HTR-8/SVneo (cell line): ENCODE measurements around the gene RAB25.
"Not testable (repeated sequence)": the region's sequence is repeated elsewhere in the genome, so short reads cannot be mapped to it uniquely, and the experiment has no call there.

Source experiments
- DNase-seq: peaks from one replicate; pipeline ENCODE4 v3.0.0; 2011; ENCODE audit warnings: low spot score, mixed read lengths; ENCODE audit not compliant: insufficient read length
- FAIRE-seq: peaks from 2 replicates; lab custom pipeline; 2011; peaks lifted over from hg19 to GRCh38; lab: Jason Lieb, UNC

The RAB25 gene

DNA sequence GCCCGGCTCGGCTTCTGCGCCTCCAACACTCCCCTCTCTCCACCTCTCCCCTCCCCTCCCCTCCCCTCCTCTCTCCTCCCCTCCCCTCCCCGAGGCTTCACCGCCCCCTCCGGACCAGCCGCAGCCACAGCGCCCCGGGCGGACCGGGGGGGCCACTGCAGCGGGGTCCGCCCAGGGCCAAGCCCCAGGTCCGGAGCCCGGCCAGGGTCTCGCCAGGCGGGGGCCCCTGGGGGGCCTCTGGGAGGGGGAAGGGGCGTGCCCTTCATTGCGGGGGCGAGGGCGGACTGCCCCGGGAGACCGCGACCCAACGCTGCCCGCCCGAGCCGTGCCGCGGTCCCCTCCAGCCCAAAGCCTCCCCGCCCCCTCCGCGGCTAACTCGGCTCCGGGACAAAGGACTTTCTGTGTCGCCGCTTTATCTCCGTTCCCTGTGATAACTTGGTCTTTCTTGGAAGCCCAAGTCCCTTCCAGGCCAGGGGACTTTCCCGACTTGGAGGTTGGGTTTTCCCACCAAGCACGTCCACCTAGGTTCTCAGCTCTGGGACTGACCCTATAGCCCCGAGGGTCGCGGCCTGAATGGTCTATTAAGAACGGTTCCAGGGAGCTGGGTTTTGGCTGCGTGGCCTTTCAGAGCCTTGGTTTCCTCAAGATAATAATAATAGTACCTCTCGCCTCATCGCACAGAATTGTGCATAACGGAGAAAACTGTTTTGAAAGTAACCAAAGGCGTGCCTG lies 7.0 kb upstream of the RAB25 start, which contains the start of gene UBQLN4:
UBQLN4 (minus strand) TSS at position 31 of the 732 bp plus-strand sequence. CDS start 97 bp downstream, outside the sequence.
- no peak for FAIRE-seq
- DNase-seq: peak; percentile 72

DNA sequence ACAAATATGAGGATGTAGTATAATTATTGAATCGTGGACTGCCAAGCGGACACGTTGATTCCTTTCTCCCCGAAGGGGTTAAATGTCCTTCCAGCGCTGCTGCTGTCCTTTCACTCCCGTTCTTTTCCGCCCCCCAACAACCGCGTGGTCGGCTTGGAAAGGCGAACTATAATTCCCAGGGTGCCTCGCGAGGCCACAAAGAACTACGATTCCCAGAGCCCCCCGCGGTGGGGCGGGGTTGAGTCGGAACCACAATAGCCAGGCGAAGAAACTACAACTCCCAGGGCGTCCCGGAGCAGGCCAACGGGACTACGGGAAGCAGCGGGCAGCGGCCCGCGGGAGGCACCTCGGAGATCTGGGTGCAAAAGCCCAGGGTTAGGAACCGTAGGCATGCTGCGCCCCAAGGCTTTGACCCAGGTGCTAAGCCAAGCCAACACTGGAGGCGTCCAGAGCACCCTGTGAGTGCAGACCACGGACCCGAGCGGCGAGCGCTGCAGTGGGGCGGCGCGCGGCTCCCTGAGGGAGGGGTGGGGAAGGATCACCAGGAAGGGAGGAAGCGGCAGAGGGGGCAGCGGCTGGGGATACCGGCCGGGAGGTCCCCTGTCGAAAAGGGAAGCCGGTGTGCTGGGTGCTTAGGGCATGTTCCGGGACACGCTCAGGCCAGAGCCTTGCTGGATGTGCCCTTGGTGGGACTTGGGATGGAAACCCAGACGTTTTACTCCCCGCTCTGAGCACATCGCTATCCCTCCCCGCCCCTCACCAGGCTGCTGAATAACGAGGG lies 6.3 kb upstream of the RAB25 start, which contains the start of gene LAMTOR2:
LAMTOR2 (plus strand) TSS at position 283 of the 781 bp plus-strand sequence; CDS start at position 391, 108 bp downstream.
- peak; percentile 92 for DNase-seq
- FAIRE-seq: no peak

- no peak for FAIRE-seq
- no peak for DNase-seq
Measured at GRCh38 chr1:156055281-156056048, 5.5 kb upstream of the RAB25 start.

DNA sequence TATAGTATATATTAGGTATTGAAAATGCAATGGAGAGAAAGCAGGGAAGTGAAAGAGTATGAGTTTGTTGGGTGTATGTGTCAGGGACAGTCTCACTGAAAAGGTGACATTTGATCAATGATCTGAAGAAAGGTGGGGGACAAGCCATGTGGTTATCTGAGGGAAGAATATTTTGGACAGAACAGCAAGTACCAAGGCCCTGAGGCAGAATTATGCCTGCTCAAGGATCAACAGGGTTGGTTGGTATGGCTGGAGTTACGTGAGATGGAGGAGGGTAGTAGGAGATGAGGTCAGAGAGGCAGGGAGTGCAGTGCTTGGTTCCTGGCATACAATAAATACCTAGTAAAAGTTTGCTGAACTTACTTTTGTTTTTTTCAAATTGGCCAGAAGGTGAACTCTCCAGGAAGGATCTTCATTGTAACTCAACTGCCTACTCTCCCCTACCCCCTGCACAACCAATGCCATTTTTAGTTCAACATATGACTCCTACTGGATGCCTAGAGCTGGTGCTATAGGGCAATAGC lies 4.6 kb upstream of the RAB25 start:
- no peak for DNase-seq
- FAIRE-seq: no peak

GRCh38 chr1:156062189-156062588 lies 1.2 kb downstream of the RAB25 start:
- DNase-seq: no peak
- FAIRE-seq: no peak

DNA sequence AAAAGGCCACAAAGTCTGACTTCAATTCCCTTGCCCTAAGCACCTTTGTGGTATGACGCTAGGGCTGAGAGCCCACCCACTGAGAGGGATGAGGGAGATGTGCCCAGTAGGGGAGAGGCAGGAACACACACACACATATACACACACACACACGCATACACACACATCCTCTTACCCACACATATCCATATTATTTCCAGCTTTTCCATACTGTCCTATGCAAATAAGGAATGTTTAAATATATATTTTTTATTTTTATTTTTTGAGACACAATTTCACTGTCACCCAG lies 3.0 kb downstream of the RAB25 start:
- FAIRE-seq: no peak
- DNase-seq: no peak

- FAIRE-seq: no peak
Measured at GRCh38 chr1:156064615-156065014, 3.7 kb downstream of the RAB25 start.

DNA sequence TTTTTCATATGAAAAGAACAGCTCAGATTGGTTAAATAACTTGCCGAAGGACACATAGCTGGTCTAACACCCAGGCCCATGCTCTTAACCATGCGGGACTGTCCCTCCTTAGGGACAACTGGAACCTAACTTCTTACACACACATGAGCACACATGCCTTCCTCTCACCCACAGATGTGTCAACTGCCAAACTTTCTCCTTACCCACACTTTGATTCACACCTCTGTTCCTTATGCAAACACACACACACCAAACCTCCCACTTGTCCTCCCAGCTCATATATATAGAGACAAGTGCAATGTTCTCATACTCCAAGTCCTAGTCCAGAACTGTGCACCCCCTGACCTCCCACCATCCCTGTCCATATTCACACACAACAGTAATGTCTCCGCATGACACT lies 4.3 kb downstream of the RAB25 start:
- FAIRE-seq: no peak
- no peak for DNase-seq

More at GRCh38 chr1:156064615-156065014, 3.7 kb downstream of the RAB25 start:
- DNase-seq: no peak

GRCh38 chr1:156065871-156066270 lies 4.9 kb downstream of the RAB25 start:
- no peak for FAIRE-seq
- no peak for DNase-seq

DNA sequence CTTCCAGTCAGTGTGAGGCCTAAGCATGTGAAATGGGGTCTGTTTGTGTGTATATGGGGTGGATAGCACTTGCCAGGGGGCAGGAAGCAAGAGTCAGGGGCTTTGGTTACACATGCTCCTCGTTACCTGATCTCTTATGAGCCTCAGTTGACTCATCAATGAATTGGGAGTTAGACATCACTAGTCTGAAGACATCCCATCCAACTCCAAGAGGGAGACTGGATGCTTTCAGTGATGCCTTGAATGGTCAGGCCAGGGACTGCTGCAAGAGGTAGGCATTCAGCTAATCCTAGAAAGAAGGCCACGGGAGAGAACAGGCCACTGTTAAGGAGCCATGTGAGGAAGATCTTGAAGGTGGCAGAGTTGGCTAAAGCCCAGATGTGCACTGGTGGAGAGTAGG lies 6.3 kb downstream of the RAB25 start:
- DNase-seq: no peak

GRCh38 chr1:156069490-156070455 lies 8.8 kb downstream of the RAB25 start:
- FAIRE-seq: no peak

More for the DNA sequence above, 6.3 kb downstream of the RAB25 start:
- no peak for FAIRE-seq

GRCh38 chr1:156070548-156070947 lies 9.6 kb downstream of the RAB25 start:
- no peak for DNase-seq
- FAIRE-seq: no peak

More at GRCh38 chr1:156069490-156070455, 8.8 kb downstream of the RAB25 start:
- DNase-seq: no peak

DNA sequence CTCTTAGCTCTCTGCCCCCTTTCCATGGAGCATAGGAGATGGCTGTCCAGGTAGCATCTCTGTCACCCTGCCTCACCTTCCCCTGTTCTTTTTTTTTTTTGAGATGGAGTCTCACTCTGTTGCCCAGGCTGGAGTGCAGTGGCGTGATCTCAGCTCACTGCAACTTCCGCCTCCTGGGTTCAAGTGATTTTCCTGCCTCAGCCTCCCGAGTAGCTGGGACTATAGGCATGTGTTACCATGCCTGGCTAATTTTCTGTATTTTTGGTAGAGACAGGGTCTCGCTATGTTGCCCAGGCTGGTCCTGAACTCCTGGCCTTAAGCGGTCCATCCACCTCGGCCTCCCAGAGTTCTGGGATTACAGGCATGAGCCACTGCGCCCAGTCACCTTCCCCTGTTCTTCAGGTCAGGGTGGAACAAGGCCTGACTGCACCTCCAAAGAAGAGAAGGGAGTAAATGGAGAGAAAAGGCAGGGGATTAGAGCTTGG lies 10.4 kb downstream of the RAB25 start:
- FAIRE-seq: not testable (repeated sequence)

GRCh38 chr1:156072251-156072650 lies 11.3 kb downstream of the RAB25 start:
- no peak for DNase-seq
- FAIRE-seq: no peak

More for the DNA sequence above, 10.4 kb downstream of the RAB25 start:
- DNase-seq: not testable (repeated sequence)

DNA sequence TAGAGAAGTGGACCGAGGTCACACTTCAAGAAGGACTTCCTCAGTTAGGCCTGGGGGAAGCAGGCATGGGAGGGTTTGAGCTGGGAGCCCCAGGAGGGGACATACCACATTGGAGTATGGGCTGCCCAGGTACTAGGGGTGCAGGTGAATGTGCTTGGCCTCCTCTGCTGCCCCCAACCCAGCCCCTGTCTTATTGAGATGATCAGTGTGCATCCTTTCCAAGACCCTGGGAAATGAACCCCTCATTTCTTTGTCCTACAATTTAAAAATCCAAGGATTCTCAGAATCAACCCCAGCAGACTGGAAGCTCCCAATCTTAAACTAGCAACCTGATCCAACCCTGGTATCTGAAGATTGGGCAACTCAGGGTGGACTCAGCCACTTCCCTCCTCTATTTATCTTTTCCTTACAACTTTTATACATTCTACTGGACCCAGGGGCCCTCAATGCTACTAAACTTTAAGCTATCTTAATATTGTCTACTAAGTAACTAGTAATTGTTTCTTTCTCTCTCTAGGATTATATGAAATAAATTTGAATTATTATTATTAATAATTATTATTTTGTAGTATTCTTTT lies 12.2 kb downstream of the RAB25 start:
- FAIRE-seq (no peak), DNase-seq (no peak)

DNA sequence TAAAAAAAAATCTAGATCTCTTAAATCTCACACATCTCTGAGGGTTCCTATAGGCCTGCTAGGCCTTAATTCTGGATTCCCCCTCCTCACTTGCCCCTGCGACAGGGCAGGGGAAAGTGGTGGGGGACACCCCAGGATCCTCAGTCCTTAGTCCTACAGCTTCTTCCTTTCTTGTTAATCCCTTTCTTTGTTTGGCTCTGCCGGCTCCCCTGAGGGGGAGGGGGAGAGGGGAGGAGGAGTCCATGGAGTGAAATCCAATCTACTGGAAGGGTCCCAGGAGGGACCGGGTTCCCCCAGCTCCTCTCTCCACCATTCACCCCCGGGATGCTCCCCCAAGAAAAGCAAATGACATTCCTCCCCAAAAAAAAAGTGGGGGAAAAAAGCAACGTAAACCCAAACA lies 12.8 kb downstream of the RAB25 start:
- FAIRE-seq: no peak
- no peak for DNase-seq

DNA sequence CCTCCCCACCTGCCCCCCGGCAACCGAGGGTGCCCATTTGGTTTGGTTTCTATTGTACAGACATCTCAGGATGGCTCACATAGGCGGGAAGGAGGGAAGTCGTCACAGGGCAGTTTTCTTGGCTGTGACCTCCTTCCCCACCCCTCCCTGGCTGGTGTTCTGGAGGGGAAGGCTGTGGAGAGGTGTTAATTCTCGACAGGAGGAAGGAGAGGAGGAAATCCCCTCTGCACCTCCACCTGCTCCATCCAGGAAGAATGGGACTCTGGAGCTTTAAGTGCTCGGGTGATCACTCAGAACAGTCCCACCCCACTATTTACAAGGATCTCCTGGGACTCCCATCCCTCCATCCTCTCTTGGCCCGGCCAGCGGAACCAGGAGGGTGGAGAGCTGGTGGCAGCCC lies 13.7 kb downstream of the RAB25 start:
- no peak for DNase-seq
- no peak for FAIRE-seq

DNA sequence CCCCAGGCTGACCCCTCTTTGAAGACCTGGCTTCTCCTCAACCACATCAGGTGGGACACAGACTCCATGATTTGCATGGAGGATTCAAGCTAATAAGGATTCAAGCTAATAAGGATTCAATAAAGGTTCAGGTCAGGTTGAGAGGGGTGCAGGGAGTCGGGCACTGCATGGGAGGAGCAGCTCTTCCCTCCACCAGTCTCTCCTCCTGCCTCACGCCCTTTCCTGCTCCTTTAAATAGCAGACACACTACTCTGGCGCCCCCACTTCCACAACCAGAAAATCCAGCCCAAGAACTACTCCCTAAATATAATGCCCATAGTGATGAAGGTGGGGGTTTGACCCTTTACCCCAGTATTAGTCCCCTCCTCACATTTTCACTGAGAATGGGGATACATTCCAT lies 14.2 kb downstream of the RAB25 start:
- no peak for FAIRE-seq
- DNase-seq: no peak

DNA sequence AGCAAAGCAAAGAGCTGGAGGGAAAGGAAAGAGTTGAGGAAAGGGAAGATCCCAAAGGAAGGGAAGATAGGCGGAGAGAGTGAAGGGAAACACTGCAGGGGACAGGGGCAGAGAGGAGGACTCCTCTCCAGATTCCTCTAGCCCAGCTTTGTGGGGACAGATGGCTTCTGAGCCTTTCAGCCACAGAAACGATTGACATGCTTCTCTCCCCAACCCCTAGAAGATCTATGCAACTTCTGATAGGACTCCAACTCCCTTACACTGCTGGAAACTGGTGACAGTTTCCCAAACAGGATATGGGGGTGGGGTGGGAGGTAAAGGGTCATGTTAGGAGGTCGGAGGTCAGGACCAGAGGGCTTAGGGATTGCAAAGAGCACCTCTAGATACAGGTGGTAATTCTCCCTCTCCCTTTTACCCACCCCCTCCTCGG lies 14.8 kb downstream of the RAB25 start:
- FAIRE-seq (no peak), DNase-seq (no peak)
